Erythroblast (primary cell): Measurements from ENCODE around the gene PLAAT2.

Experiments
- GATA1 ChIP-seq: IDR thresholded peaks from 2 replicates; pipeline ENCODE4 v1.6.1; 2011; ENCODE audit warnings: low read depth, mild to moderate bottlenecking, control low read depth, low read length, moderate library complexity
- POLR2A ChIP-seq: IDR thresholded peaks from 2 replicates; pipeline ENCODE4 v1.6.1; 2011; ENCODE audit warnings: mild to moderate bottlenecking, low read length

- TF ChIP-seq GATA1: no peak
- no peak for TF ChIP-seq POLR2A
These were observed 47.6 kb upstream of the PLAAT2 start for GRCh38 chr11:63610604-63611394.
